ENCODE data around the gene TTLL9.

GRCh38 chr20:31956556-31957526 is 86.4 kb downstream of the TTLL9 start:
- no peak for TF ChIP-seq CTCF (IDR thresholded peaks at IDR 0.05; ENCODE audit: poor library complexity, severe bottlenecking)
- TF ChIP-seq RAD21 (conservative IDR thresholded peaks at IDR 0.05) = no peak
- TF ChIP-seq MXI1 (conservative IDR thresholded peaks at IDR 0.05; ENCODE audit: poor library complexity, severe bottlenecking) = no peak

Measured in neural cell (in vitro differentiated cells).